GM23248 (cell line): ENCODE measurements around the gene FBLN2.

Source experiments
- EZH2 ChIP-seq: fragments of 200-600 bp; sonication (generic); IDR thresholded peaks from 2 replicates; pipeline ENCODE4 v1.6.1; 2018; ENCODE audit warnings: antibody characterized with exemption, mild to moderate bottlenecking; ENCODE audit not compliant: insufficient read depth, poor library complexity, severe bottlenecking
- EZH2phosphoT487 ChIP-seq: fragments of 200-600 bp; sonication (generic); IDR thresholded peaks from 2 replicates; pipeline ENCODE4 v1.6.1; 2018; ENCODE audit warnings: antibody characterized with exemption, moderate library complexity, mild to moderate bottlenecking, low read depth; ENCODE audit not compliant: insufficient read depth

- TF ChIP-seq EZH2, result no peak
- no peak for TF ChIP-seq EZH2phosphoT487
These were observed 115.0 kb downstream of the FBLN2 start for GRCh38 chr3:13663781-13664535.
